Stomach (tissue), 4 donors: ENCODE results near the gene ACP3.

Source experiments
- CTCF ChIP-seq, 7 experiments: fragments of 450-650 bp in 4 of 7; fragments of 200-600 bp in 3 of 7; sonication (generic) in 3 of 7; IDR thresholded peaks; one replicate each; pipeline ENCODE4 v1.5.1; 2016 to 2019; ENCODE audit warnings: antibody characterized with exemption in 7 of 7, control low read depth in 2 of 7, mild to moderate bottlenecking in 1 of 7
- EP300 ChIP-seq: sonication (generic); formaldehyde crosslinking; IDR thresholded peaks from one replicate; pipeline ENCODE4 v1.6.1; 2017; ENCODE audit warnings: antibody characterized with exemption
- POLR2A ChIP-seq, 4 donors: fragments of 450-650 bp; IDR thresholded peaks; one replicate each; pipeline ENCODE4 v1.6.1; 2016; ENCODE audit warnings: antibody characterized with exemption in 4 of 4, control low read depth in 2 of 4, mild to moderate bottlenecking in 1 of 4, moderate library complexity in 1 of 4
- POLR2AphosphoS5 ChIP-seq, 3 donors: sonication (generic); formaldehyde crosslinking; IDR thresholded peaks; one replicate each; pipeline ENCODE4 v1.6.1; 2016; ENCODE audit warnings: antibody characterized with exemption in 3 of 3

GRCh38 chr3:132344666-132345280 is 27.6 kb downstream of the ACP3 start:
- TF ChIP-seq CTCF (IDR thresholded peaks at IDR 0.05) (no peak), EP300 (no peak), POLR2A (IDR thresholded peaks at IDR 0.05) (no peak), POLR2AphosphoS5 (IDR thresholded peaks at IDR 0.05) (no peak)
